Measurements from ENCODE around the gene MARK1.

The MARK1 gene

DNA sequence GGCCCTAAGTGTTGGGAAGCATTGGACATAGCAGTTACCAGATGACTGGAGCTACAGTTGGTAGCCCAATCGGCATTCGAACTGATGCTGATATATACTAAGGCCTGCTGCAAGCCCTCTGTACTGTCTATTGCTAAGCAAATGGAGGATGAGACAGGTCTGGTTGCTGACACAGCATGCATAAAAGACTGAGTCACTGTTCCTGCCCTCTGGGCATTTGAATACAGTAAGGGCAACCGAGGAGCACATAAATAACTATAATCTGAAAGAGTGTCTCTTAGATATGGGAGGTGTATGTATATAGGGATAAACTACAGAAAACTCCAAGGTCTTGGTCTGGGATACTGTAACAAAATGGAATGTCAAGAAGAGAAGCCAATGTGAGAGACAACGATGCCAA is 16.8 kb upstream of the MARK1 start:
- DNase-seq (ENCODE audit: low spot score): no peak
- no peak overlapping the region for H2AK5ac ChIP-seq (ENCODE audit: low read depth, low read length)
- no peak overlapping the region for H2BK5ac ChIP-seq (ENCODE audit: low read length)
- no peak overlapping the region for H2BK120ac ChIP-seq (ENCODE audit: low read depth, low read length)
- peaks cover 0 to 2% of the 10 kb centered on the region in 2 donors for H3K4me1 ChIP-seq (ENCODE audit: control insufficient read depth in 2 of 2, insufficient read depth in 1 of 2, low read depth in 1 of 2, low read length in 2 of 2)
- H2BK12ac ChIP-seq (ENCODE audit: low read length): no peak overlapping the region
- no peaks in the 10 kb centered on the region for H3K79me1 ChIP-seq (ENCODE audit: low read depth, low read length)
- no peak overlapping the region for H4K8ac ChIP-seq (ENCODE audit: low read depth, low read length)
- no peak overlapping the region for H3K18ac ChIP-seq (ENCODE audit: low read length)
- no peak overlapping the region for H2BK15ac ChIP-seq (ENCODE audit: low read length)
- H3K27me3 ChIP-seq (ENCODE audit: control insufficient read depth in 3 of 3, insufficient read depth in 3 of 3, low read depth in 1 of 3, low read length in 3 of 3): no peaks in the 10 kb centered on the region
- no peak overlapping the region for H3K14ac ChIP-seq (ENCODE audit: low read length)
- no CpG with 5 or more reads among the region's 4 CpGs for WGBS, 2 donors (ENCODE audit: extremely low coverage in 2 of 2, insufficient read length in 2 of 2, insufficient replicate concordance in 1 of 2)
- H3K27ac ChIP-seq (replicated peaks; ENCODE audit: low read length): no peak overlapping the region
- H3K4me2 ChIP-seq (ENCODE audit: insufficient read depth, low read length, poor library complexity, severe bottlenecking): no peak overlapping the region
- H3K36me3 ChIP-seq (replicated peaks in 1 of 2; ENCODE audit: control insufficient read depth in 2 of 2, insufficient read depth in 2 of 2, low read length in 2 of 2): no peaks in the 10 kb centered on the region
- H3K9ac ChIP-seq (ENCODE audit: low read depth, low read length, poor library complexity): no peak overlapping the region
- no peak overlapping the region for H2AFZ ChIP-seq (ENCODE audit: low read length)
- H4K91ac ChIP-seq (ENCODE audit: low read depth, low read length, poor library complexity): no peak overlapping the region
- H3K4me3 ChIP-seq (ENCODE audit: low read length in 2 of 2): no peak overlapping the region
- no peak overlapping the region for H3K23ac ChIP-seq (ENCODE audit: low read depth, low read length, poor library complexity)
- H3K4ac ChIP-seq (ENCODE audit: low read length): no peak overlapping the region
- no peaks in the 10 kb centered on the region for H3K9me3 ChIP-seq (replicated peaks in 1 of 2; ENCODE audit: control insufficient read depth in 2 of 2, insufficient read depth in 1 of 2, low read depth in 1 of 2, low read length in 2 of 2)

DNA sequence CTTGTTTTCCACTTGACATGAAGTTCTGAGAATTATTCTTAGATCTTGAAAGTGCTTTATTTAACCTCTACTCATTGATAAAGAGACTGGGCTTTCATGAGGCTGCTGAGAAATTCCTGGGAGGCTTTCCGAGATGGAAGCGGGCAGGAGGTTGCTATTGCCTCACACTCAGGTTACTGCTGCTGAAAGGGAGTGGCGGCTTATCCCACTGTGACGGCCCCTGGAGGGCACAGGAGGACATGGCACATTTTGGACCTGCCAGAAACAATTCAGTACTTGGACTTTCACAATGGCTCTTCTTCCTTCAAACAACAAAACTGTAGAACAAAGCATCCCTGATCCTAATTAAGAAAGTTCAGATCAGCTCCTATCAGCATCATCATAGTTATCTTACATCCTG is 16.2 kb upstream of the MARK1 start:
- peaks cover 0 to 3% of the 10 kb centered on the region in 2 donors for H3K4me1 ChIP-seq (ENCODE audit: control insufficient read depth in 2 of 2, insufficient read depth in 1 of 2, low read depth in 1 of 2, low read length in 2 of 2)
- H3K9ac ChIP-seq (ENCODE audit: low read depth, low read length, poor library complexity): no peak overlapping the region
- no peak overlapping the region for H3K18ac ChIP-seq (ENCODE audit: low read length)
- H3K79me1 ChIP-seq (ENCODE audit: low read depth, low read length): no peaks in the 10 kb centered on the region
- H3K9me3 ChIP-seq (replicated peaks in 1 of 2; ENCODE audit: control insufficient read depth in 2 of 2, insufficient read depth in 1 of 2, low read depth in 1 of 2, low read length in 2 of 2): no peaks in the 10 kb centered on the region
- no peak overlapping the region for H4K91ac ChIP-seq (ENCODE audit: low read depth, low read length, poor library complexity)
- H3K4ac ChIP-seq (ENCODE audit: low read length): no peak overlapping the region
- no peak overlapping the region for H3K23ac ChIP-seq (ENCODE audit: low read depth, low read length, poor library complexity)
- no peak overlapping the region for H2BK15ac ChIP-seq (ENCODE audit: low read length)
- no peaks in the 10 kb centered on the region for H3K36me3 ChIP-seq (replicated peaks in 1 of 2; ENCODE audit: control insufficient read depth in 2 of 2, insufficient read depth in 2 of 2, low read length in 2 of 2)
- no peak overlapping the region for H2AFZ ChIP-seq (ENCODE audit: low read length)
- H4K8ac ChIP-seq (ENCODE audit: low read depth, low read length): no peak overlapping the region
- no peak overlapping the region for H3K27ac ChIP-seq (replicated peaks; ENCODE audit: low read length)
- no CpG with 5 or more reads among the region's 4 CpGs for WGBS, 2 donors (ENCODE audit: extremely low coverage in 2 of 2, insufficient read length in 2 of 2, insufficient replicate concordance in 1 of 2)
- DNase-seq (ENCODE audit: low spot score): peak; percentile 29
- H3K4me2 ChIP-seq (ENCODE audit: insufficient read depth, low read length, poor library complexity, severe bottlenecking): no peak overlapping the region
- H2BK5ac ChIP-seq (ENCODE audit: low read length): no peak overlapping the region
- H2BK12ac ChIP-seq (ENCODE audit: low read length): no peak overlapping the region
- no peak overlapping the region for H3K14ac ChIP-seq (ENCODE audit: low read length)
- no peaks in the 10 kb centered on the region for H3K27me3 ChIP-seq (ENCODE audit: control insufficient read depth in 3 of 3, insufficient read depth in 3 of 3, low read depth in 1 of 3, low read length in 3 of 3)
- H2AK5ac ChIP-seq (ENCODE audit: low read depth, low read length): no peak overlapping the region
- H2BK120ac ChIP-seq (ENCODE audit: low read depth, low read length): no peak overlapping the region
- H3K4me3 ChIP-seq (ENCODE audit: low read length in 2 of 2): no peak overlapping the region

DNA sequence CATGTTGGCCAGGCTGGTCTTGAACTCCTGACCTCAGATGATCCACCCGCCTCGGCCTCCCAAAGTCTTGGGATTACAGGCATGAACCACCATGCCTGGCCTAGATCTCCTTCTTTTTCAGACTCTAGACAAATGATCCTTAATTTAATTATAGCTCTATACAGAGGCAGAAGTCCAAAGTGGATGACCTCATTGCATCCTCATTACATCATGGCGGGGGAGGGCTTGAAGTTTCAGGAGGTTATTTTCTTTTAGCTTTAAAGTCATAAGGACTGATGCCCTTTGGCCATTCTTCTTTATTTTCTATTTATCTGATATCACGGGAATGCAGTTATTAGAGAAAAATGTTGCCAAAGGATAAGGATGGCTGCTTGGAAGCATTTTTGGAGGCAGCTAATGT is 14.1 kb upstream of the MARK1 start:
- no peak for DNase-seq (ENCODE audit: low spot score)
- Histone ChIP-seq H4K8ac (ENCODE audit: low read depth, low read length) (no peak overlapping the region), H3K9me3 (replicated peaks in 1 of 2; ENCODE audit: control insufficient read depth in 2 of 2, insufficient read depth in 1 of 2, low read depth in 1 of 2, low read length in 2 of 2) (peaks cover 0 to 2% of the 10 kb centered on the region in 2 donors), H3K4me1 (ENCODE audit: control insufficient read depth in 2 of 2, insufficient read depth in 1 of 2, low read depth in 1 of 2, low read length in 2 of 2) (peaks cover 0 to 3% of the 10 kb centered on the region in 2 donors), H2BK15ac (ENCODE audit: low read length) (no peak overlapping the region), H3K4me3 (ENCODE audit: low read length in 2 of 2) (no peak overlapping the region), H3K9ac (ENCODE audit: low read depth, low read length, poor library complexity) (no peak overlapping the region), H2AFZ (ENCODE audit: low read length) (no peak overlapping the region), H3K14ac (ENCODE audit: low read length) (no peak overlapping the region), H2BK5ac (ENCODE audit: low read length) (no peak overlapping the region), H3K27ac (replicated peaks; ENCODE audit: low read length) (no peak overlapping the region), H3K4me2 (ENCODE audit: insufficient read depth, low read length, poor library complexity, severe bottlenecking) (no peak overlapping the region), H2BK120ac (ENCODE audit: low read depth, low read length) (no peak overlapping the region), H3K36me3 (replicated peaks in 1 of 2; ENCODE audit: control insufficient read depth in 2 of 2, insufficient read depth in 2 of 2, low read length in 2 of 2) (no peaks in the 10 kb centered on the region), H2AK5ac (ENCODE audit: low read depth, low read length) (no peak overlapping the region), H3K23ac (ENCODE audit: low read depth, low read length, poor library complexity) (no peak overlapping the region), H2BK12ac (ENCODE audit: low read length) (no peak overlapping the region), H3K27me3 (ENCODE audit: control insufficient read depth in 3 of 3, insufficient read depth in 3 of 3, low read depth in 1 of 3, low read length in 3 of 3) (peaks cover 0 to 2% (median 0%) of the 10 kb centered on the region in 3 experiments), H3K4ac (ENCODE audit: low read length) (no peak overlapping the region), H4K91ac (ENCODE audit: low read depth, low read length, poor library complexity) (no peak overlapping the region), H3K79me1 (ENCODE audit: low read depth, low read length) (no peaks in the 10 kb centered on the region), H3K18ac (ENCODE audit: low read length) (no peak overlapping the region)
- no CpG with 5 or more reads among the region's 4 CpGs for WGBS, 2 donors (ENCODE audit: extremely low coverage in 2 of 2, insufficient read length in 2 of 2, insufficient replicate concordance in 1 of 2)

DNA sequence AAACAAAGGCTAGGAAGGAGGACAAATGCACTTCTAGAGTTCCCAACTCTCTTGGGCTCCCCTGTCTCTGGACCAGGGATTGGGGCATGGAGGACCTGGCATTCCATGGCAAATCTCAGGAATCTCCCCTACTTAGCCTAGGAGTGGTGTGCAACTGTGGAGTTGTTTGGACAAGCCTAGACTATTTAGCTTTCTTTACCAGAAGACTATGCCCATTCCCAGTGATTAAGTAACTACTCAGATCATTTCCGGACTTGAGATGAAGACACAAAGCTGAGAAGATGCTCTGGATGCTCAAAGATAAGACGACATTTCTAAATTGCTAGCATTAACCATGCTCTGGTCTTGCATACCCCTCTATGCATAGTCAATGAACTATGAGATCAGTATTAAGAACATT is 13.7 kb upstream of the MARK1 start:
- H2AFZ ChIP-seq (ENCODE audit: low read length): no peak overlapping the region

More for the DNA sequence above, 13.7 kb upstream of the MARK1 start:
- H3K4me1 ChIP-seq (ENCODE audit: control insufficient read depth in 2 of 2, insufficient read depth in 1 of 2, low read depth in 1 of 2, low read length in 2 of 2): peaks cover 0 to 3% of the 10 kb centered on the region in 2 donors
- H2BK12ac ChIP-seq (ENCODE audit: low read length): no peak overlapping the region
- no peak overlapping the region for H3K9ac ChIP-seq (ENCODE audit: low read depth, low read length, poor library complexity)
- H3K14ac ChIP-seq (ENCODE audit: low read length): no peak overlapping the region
- no peak overlapping the region for H2BK5ac ChIP-seq (ENCODE audit: low read length)
- H2BK120ac ChIP-seq (ENCODE audit: low read depth, low read length): no peak overlapping the region
- H3K27me3 ChIP-seq (ENCODE audit: control insufficient read depth in 3 of 3, insufficient read depth in 3 of 3, low read depth in 1 of 3, low read length in 3 of 3): peaks cover 0 to 5% (median 0%) of the 10 kb centered on the region in 3 experiments
- DNase-seq (ENCODE audit: low spot score): no peak
- no peak overlapping the region for H3K4ac ChIP-seq (ENCODE audit: low read length)
- H3K4me2 ChIP-seq (ENCODE audit: insufficient read depth, low read length, poor library complexity, severe bottlenecking): no peak overlapping the region
- no CpG with 5 or more reads among the region's 2 CpGs for WGBS, 2 donors (ENCODE audit: extremely low coverage in 2 of 2, insufficient read length in 2 of 2, insufficient replicate concordance in 1 of 2)
- no peak overlapping the region for H2AK5ac ChIP-seq (ENCODE audit: low read depth, low read length)
- H3K4me3 ChIP-seq (ENCODE audit: low read length in 2 of 2): no peak overlapping the region
- no peak overlapping the region for H2BK15ac ChIP-seq (ENCODE audit: low read length)
- no peak overlapping the region for H4K91ac ChIP-seq (ENCODE audit: low read depth, low read length, poor library complexity)
- H3K9me3 ChIP-seq (replicated peaks in 1 of 2; ENCODE audit: control insufficient read depth in 2 of 2, insufficient read depth in 1 of 2, low read depth in 1 of 2, low read length in 2 of 2): peaks cover 0 to 2% of the 10 kb centered on the region in 2 donors
- no peak overlapping the region for H3K27ac ChIP-seq (replicated peaks; ENCODE audit: low read length)
- H3K18ac ChIP-seq (ENCODE audit: low read length): no peak overlapping the region
- no peak overlapping the region for H3K23ac ChIP-seq (ENCODE audit: low read depth, low read length, poor library complexity)
- no peaks in the 10 kb centered on the region for H3K79me1 ChIP-seq (ENCODE audit: low read depth, low read length)
- H3K36me3 ChIP-seq (replicated peaks in 1 of 2; ENCODE audit: control insufficient read depth in 2 of 2, insufficient read depth in 2 of 2, low read length in 2 of 2): no peaks in the 10 kb centered on the region
- H4K8ac ChIP-seq (ENCODE audit: low read depth, low read length): no peak overlapping the region

All from neuronal stem cell (in vitro differentiated cells).